ENCODE data around the gene UBE2G1. TPM values are rescaled to one million over a fixed set of nuclear protein-coding genes. Genes with fewer than 3 reads are reported as not detected.

The UBE2G1 gene
- total and polyA plus RNA-seq, 2 donors from 2014 or later: 26.7 to 50.9 TPM

- Histone ChIP-seq H3K27ac (ENCODE audit: low read depth in 2 of 2, low read length in 2 of 2) (no peak overlapping the region), H3K4me1 (ENCODE audit: control insufficient read depth in 2 of 3, insufficient read depth in 2 of 3, low read depth in 1 of 3, low read length in 3 of 3) (no peaks in the 10 kb centered on the region), H3K36me3 (ENCODE audit: control insufficient read depth in 2 of 3, insufficient read depth in 3 of 3, low read length in 3 of 3) (peaks cover 3 to 5% (median 4%) of the 10 kb centered on the region in 3 donors), H3K9ac (ENCODE audit: low read length in 3 of 3) (no peak overlapping the region), H3K9me3 (ENCODE audit: control insufficient read depth in 2 of 3, insufficient read depth in 1 of 3, low read length in 3 of 3) (no peaks in the 10 kb centered on the region), H3K27me3 (ENCODE audit: control insufficient read depth, insufficient read depth, low read length) (no peaks in the 10 kb centered on the region), H3K4me3 (ENCODE audit: low read length in 3 of 3) (no peak overlapping the region)
- FAIRE-seq: no peak
- intact Hi-C loops (cut with DNase I): no loop called here
- DNase-seq: no peak
- TF ChIP-seq, protein P1, sequence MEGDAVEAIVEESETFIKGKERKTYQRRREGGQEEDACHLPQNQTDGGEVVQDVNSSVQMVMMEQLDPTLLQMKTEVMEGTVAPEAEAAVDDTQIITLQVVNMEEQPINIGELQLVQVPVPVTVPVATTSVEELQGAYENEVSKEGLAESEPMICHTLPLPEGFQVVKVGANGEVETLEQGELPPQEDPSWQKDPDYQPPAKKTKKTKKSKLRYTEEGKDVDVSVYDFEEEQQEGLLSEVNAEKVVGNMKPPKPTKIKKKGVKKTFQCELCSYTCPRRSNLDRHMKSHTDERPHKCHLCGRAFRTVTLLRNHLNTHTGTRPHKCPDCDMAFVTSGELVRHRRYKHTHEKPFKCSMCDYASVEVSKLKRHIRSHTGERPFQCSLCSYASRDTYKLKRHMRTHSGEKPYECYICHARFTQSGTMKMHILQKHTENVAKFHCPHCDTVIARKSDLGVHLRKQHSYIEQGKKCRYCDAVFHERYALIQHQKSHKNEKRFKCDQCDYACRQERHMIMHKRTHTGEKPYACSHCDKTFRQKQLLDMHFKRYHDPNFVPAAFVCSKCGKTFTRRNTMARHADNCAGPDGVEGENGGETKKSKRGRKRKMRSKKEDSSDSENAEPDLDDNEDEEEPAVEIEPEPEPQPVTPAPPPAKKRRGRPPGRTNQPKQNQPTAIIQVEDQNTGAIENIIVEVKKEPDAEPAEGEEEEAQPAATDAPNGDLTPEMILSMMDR (IDR thresholded peaks at IDR 0.05; ENCODE audit: borderline replicate concordance, extremely low read depth, insufficient read depth): no peak
Measured at GRCh38 chr17:4272213-4272971, 94.1 kb downstream of the UBE2G1 start.

GRCh38 chr17:4270736-4271135 lies 95.7 kb downstream of the UBE2G1 start:
- no peaks in the 10 kb centered on the region for H3K9me3 ChIP-seq (ENCODE audit: control insufficient read depth in 2 of 3, insufficient read depth in 1 of 3, low read length in 3 of 3)
- FAIRE-seq (no peak), DNase-seq (no peak)
- H3K27ac ChIP-seq (ENCODE audit: low read depth in 2 of 2, low read length in 2 of 2): no peak overlapping the region
- H3K36me3 ChIP-seq (ENCODE audit: control insufficient read depth in 2 of 3, insufficient read depth in 3 of 3, low read length in 3 of 3): peaks cover 3 to 5% (median 4%) of the 10 kb centered on the region in 3 donors
- intact Hi-C loops (cut with DNase I): no loop called here
- TF ChIP-seq, protein P1 (IDR thresholded peaks at IDR 0.05; ENCODE audit: borderline replicate concordance, extremely low read depth, insufficient read depth): no peak
- H3K27me3 ChIP-seq (ENCODE audit: control insufficient read depth, insufficient read depth, low read length): no peaks in the 10 kb centered on the region
- no peak overlapping the region for H3K9ac ChIP-seq (ENCODE audit: low read length in 3 of 3)
- no peaks in the 10 kb centered on the region for H3K4me1 ChIP-seq (ENCODE audit: control insufficient read depth in 2 of 3, insufficient read depth in 2 of 3, low read depth in 1 of 3, low read length in 3 of 3)
- no peak overlapping the region for H3K4me3 ChIP-seq (ENCODE audit: low read length in 3 of 3)

GRCh38 chr17:4269915-4270314 lies 96.6 kb downstream of the UBE2G1 start:
- Histone ChIP-seq H3K27ac (ENCODE audit: low read depth in 2 of 2, low read length in 2 of 2) (no peak overlapping the region), H3K36me3 (ENCODE audit: control insufficient read depth in 2 of 3, insufficient read depth in 3 of 3, low read length in 3 of 3) (peaks cover 3 to 5% (median 4%) of the 10 kb centered on the region in 3 donors), H3K4me3 (ENCODE audit: low read length in 3 of 3) (no peak overlapping the region), H3K4me1 (ENCODE audit: control insufficient read depth in 2 of 3, insufficient read depth in 2 of 3, low read depth in 1 of 3, low read length in 3 of 3) (no peaks in the 10 kb centered on the region), H3K27me3 (ENCODE audit: control insufficient read depth, insufficient read depth, low read length) (no peaks in the 10 kb centered on the region), H3K9ac (ENCODE audit: low read length in 3 of 3) (no peak overlapping the region), H3K9me3 (ENCODE audit: control insufficient read depth in 2 of 3, insufficient read depth in 1 of 3, low read length in 3 of 3) (no peaks in the 10 kb centered on the region)
- DNase-seq (no peak), FAIRE-seq (no peak)
- intact Hi-C loops (cut with DNase I): no loop called here
- TF ChIP-seq, protein P1 (IDR thresholded peaks at IDR 0.05; ENCODE audit: borderline replicate concordance, extremely low read depth, insufficient read depth): no peak
